ENCODE measurements around the gene DPP6. TPM values are rescaled to one million over a fixed set of nuclear protein-coding genes. Genes with fewer than 3 reads are reported as not detected.

DPP6 gene
- total RNA-seq, 2 experiments from 2014 or later: not detected

- POLR2A ChIA-PET: no interaction called here
Measured at GRCh38 chr7:154482863-154483262, 430.7 kb downstream of the DPP6 start.

GRCh38 chr7:154484406-154484805 lies 432.2 kb downstream of the DPP6 start:
- DNase-seq (ENCODE audit: low spot score): no peak
- no peaks in the 10 kb centered on the region for H3K36me3 ChIP-seq (ENCODE audit: insufficient read depth, low read length)
- H3K4me3 ChIP-seq (ENCODE audit: low read depth, low read length, poor library complexity, severe bottlenecking): no peak overlapping the region
- no peaks in the 10 kb centered on the region for H4K20me1 ChIP-seq (ENCODE audit: insufficient read depth, low read length)
- H3K27ac ChIP-seq (ENCODE audit: low read depth, low read length, poor library complexity, severe bottlenecking): no peak overlapping the region
- H3K9me3 ChIP-seq (ENCODE audit: low read length): no peaks in the 10 kb centered on the region
- ChIA-PET CTCF (ENCODE audit: unreplicated experiment) (no interaction called here), POLR2A (no interaction called here)
- intact Hi-C loops (cut with micrococcal nuclease; ENCODE audit: unreplicated experiment): no loop called here
- no TSS peak for BruUV-seq (replicated peaks)
- TF ChIP-seq CTCF (conservative IDR thresholded peaks at IDR 0.05; ENCODE audit: low read length): no peak
- no peaks in the 10 kb centered on the region for H3K79me2 ChIP-seq (ENCODE audit: insufficient read depth, low read depth, low read length)
- no peaks in the 10 kb centered on the region for H3K4me1 ChIP-seq (ENCODE audit: insufficient read depth, low read length, poor library complexity, severe bottlenecking)
- no peaks in the 10 kb centered on the region for H3K9me2 ChIP-seq (ENCODE audit: insufficient read depth, low read length)
- no peak overlapping the region for H2AFZ ChIP-seq (ENCODE audit: low read length)
- no peak overlapping the region for H3K4me2 ChIP-seq (ENCODE audit: low read length)

More at GRCh38 chr7:154482863-154483262, 430.7 kb downstream of the DPP6 start:
- no peaks in the 10 kb centered on the region for H4K20me1 ChIP-seq (ENCODE audit: insufficient read depth, low read length)
- TF ChIP-seq EZH2phosphoT487 (IDR thresholded peaks at IDR 0.05; ENCODE audit: borderline replicate concordance, low read depth, low read length) (no peak), CTCF (conservative IDR thresholded peaks at IDR 0.05; ENCODE audit: low read length) (no peak)
- CTCF ChIA-PET (ENCODE audit: unreplicated experiment): no interaction called here
- H3K9me3 ChIP-seq (ENCODE audit: low read length): no peaks in the 10 kb centered on the region
- no peaks in the 10 kb centered on the region for H3K79me2 ChIP-seq (ENCODE audit: insufficient read depth, low read depth, low read length)
- H3K4me2 ChIP-seq (ENCODE audit: low read length): no peak overlapping the region
- intact Hi-C loops (cut with micrococcal nuclease; ENCODE audit: unreplicated experiment): no loop called here
- no peaks in the 10 kb centered on the region for H3K4me1 ChIP-seq (ENCODE audit: insufficient read depth, low read length, poor library complexity, severe bottlenecking)
- no peak overlapping the region for H3K27ac ChIP-seq (ENCODE audit: low read depth, low read length, poor library complexity, severe bottlenecking)
- no peak overlapping the region for H3K4me3 ChIP-seq (ENCODE audit: low read depth, low read length, poor library complexity, severe bottlenecking)
- H3K36me3 ChIP-seq (ENCODE audit: insufficient read depth, low read length): no peaks in the 10 kb centered on the region
- no peaks in the 10 kb centered on the region for H3K9me2 ChIP-seq (ENCODE audit: insufficient read depth, low read length)
- DNase-seq (ENCODE audit: low spot score): no peak
- BruUV-seq (replicated peaks): no TSS peak
- H2AFZ ChIP-seq (ENCODE audit: low read length): no peak overlapping the region

GRCh38 chr7:154484943-154485342 lies 432.7 kb downstream of the DPP6 start:
- BruUV-seq (replicated peaks): no TSS peak
- CTCF ChIA-PET (ENCODE audit: unreplicated experiment): no interaction called here
- no peak overlapping the region for H3K27ac ChIP-seq (ENCODE audit: low read depth, low read length, poor library complexity, severe bottlenecking)

More at GRCh38 chr7:154484943-154485342, 432.7 kb downstream of the DPP6 start:
- Histone ChIP-seq H3K79me2 (ENCODE audit: insufficient read depth, low read depth, low read length) (no peaks in the 10 kb centered on the region), H2AFZ (ENCODE audit: low read length) (no peak overlapping the region), H3K4me1 (ENCODE audit: insufficient read depth, low read length, poor library complexity, severe bottlenecking) (no peaks in the 10 kb centered on the region), H3K4me2 (ENCODE audit: low read length) (no peak overlapping the region), H3K36me3 (ENCODE audit: insufficient read depth, low read length) (no peaks in the 10 kb centered on the region), H3K9me2 (ENCODE audit: insufficient read depth, low read length) (no peaks in the 10 kb centered on the region), H3K4me3 (ENCODE audit: low read depth, low read length, poor library complexity, severe bottlenecking) (no peak overlapping the region), H3K9me3 (ENCODE audit: low read length) (no peaks in the 10 kb centered on the region), H4K20me1 (ENCODE audit: insufficient read depth, low read length) (no peaks in the 10 kb centered on the region)
- intact Hi-C loops (cut with micrococcal nuclease; ENCODE audit: unreplicated experiment): no loop called here
- no peak for TF ChIP-seq EZH2phosphoT487 (IDR thresholded peaks at IDR 0.05; ENCODE audit: borderline replicate concordance, low read depth, low read length)
- TF ChIP-seq CTCF (conservative IDR thresholded peaks at IDR 0.05; ENCODE audit: low read length): no peak
- POLR2A ChIA-PET: no interaction called here
- no peak for DNase-seq (ENCODE audit: low spot score)
